Measurements from ENCODE around the gene OR51B5. TPM values are rescaled to one million over a fixed set of nuclear protein-coding genes. Genes with fewer than 3 reads are reported as not detected.

OR51B5 gene
- polyA plus RNA-seq, 3 donors = not detected

- peaks cover 0 to 5% (median 0%) of the 10 kb centered on the region in 7 donors for H3K9me3 Mint-ChIP-seq
- Histone ChIP-seq H3K4me3 (replicated peaks in 1 of 3; ENCODE audit: low read depth in 2 of 3, low read length in 3 of 3) (no peak overlapping the region), H4K20me1 (ENCODE audit: insufficient read depth, low read length) (no peaks in the 10 kb centered on the region), H3K27ac (ENCODE audit: low read depth in 1 of 2, low read length in 2 of 2) (no peak overlapping the region), H3K9ac (ENCODE audit: insufficient read depth, low read length, poor library complexity, severe bottlenecking) (no peak overlapping the region), H3K79me2 (ENCODE audit: insufficient read depth, low read length) (no peaks in the 10 kb centered on the region), H3K27me3 (ENCODE audit: control insufficient read depth in 2 of 2, insufficient read depth in 2 of 2, low read length in 2 of 2) (no peaks in the 10 kb centered on the region), H3K4me2 (replicated peaks; ENCODE audit: extremely low read depth, low read length, poor library complexity, severe bottlenecking) (no peak overlapping the region), H3K9me3 (replicated peaks in 1 of 2; ENCODE audit: control insufficient read depth in 1 of 2, insufficient read depth in 1 of 2, low read length in 2 of 2) (no peaks in the 10 kb centered on the region), H3K36me3 (replicated peaks in 1 of 2; ENCODE audit: control insufficient read depth in 1 of 2, insufficient read depth in 2 of 2, low read length in 2 of 2) (no peaks in the 10 kb centered on the region), H2AFZ (ENCODE audit: insufficient read depth, low read depth, low read length, poor library complexity, severe bottlenecking) (no peak overlapping the region), H3K4me1 (ENCODE audit: control insufficient read depth in 1 of 2, insufficient read depth in 2 of 2, low read length in 2 of 2) (no peaks in the 10 kb centered on the region)
- DNase-seq = no peak
- H3K4me3 Mint-ChIP-seq = no peak overlapping the region
- H3K27ac Mint-ChIP-seq = no peak overlapping the region
- peaks cover 0 to 3% (median 2%) of the 10 kb centered on the region in 3 donors for H3K27me3 Mint-ChIP-seq (ENCODE audit: low read depth in 3 of 3)
- TF ChIP-seq CTCF (IDR thresholded peaks at IDR 0.05) = no peak
- no peaks in the 10 kb centered on the region for H3K36me3 Mint-ChIP-seq
- 93% methylated on average over 8 of the region's 8 CpGs for WGBS (ENCODE audit: insufficient coverage)
- intact Hi-C loops (cut with micrococcal nuclease) = no loop called here
- H3K4me1 Mint-ChIP-seq = no peaks in the 10 kb centered on the region
Measured at GRCh38 chr11:5293028-5293427, 50.3 kb downstream of the OR51B5 start.

Small RNA genes lying within 50 kb of the gene (small RNA-seq; reads per million reads assigned to genes)
- not detected for gene AC104389.3 (ENCODE audit: insufficient read length, low read depth)

Other genes starting within 250 kb of the OR51B5 start
- gene OR52A5, start 205.2 kb downstream of the OR51B5 start, polyA plus RNA-seq = not detected
- not detected for gene OR52A1, start 188.8 kb downstream of the OR51B5 start, polyA plus RNA-seq
- not detected for gene OR51V1, start 142.8 kb downstream of the OR51B5 start, polyA plus RNA-seq
- gene HBB, start 116.5 kb downstream of the OR51B5 start, polyA plus RNA-seq = 100 to 1,000 TPM in 2 of 3 donors, 1 to 10 TPM in 1; 3.0 to 298 (median 278) TPM
- not detected for gene HBD, start 109.0 kb downstream of the OR51B5 start, polyA plus RNA-seq
- not detected for gene HBG1, start 93.7 kb downstream of the OR51B5 start, polyA plus RNA-seq
- 1 to 10 TPM in 1 of 3 donors, not detected in 2; 5.1 TPM for gene HBG2, start 88.7 kb downstream of the OR51B5 start, polyA plus RNA-seq
- gene HBE1, start 73.6 kb downstream of the OR51B5 start, polyA plus RNA-seq = not detected
- not detected for gene OR51B4, start 41.6 kb downstream of the OR51B5 start, polyA plus RNA-seq
- gene OR51B2, start 19.2 kb downstream of the OR51B5 start, polyA plus RNA-seq = not detected
- not detected for gene OR51B6, start 8.0 kb upstream of the OR51B5 start, polyA plus RNA-seq
- not detected for gene OR51M1, start 40.3 kb upstream of the OR51B5 start, polyA plus RNA-seq
- not detected for gene OR51Q1, start 78.6 kb upstream of the OR51B5 start, polyA plus RNA-seq
- gene OR51I1, start 98.0 kb upstream of the OR51B5 start, polyA plus RNA-seq = not detected
- not detected for gene OR51I2, start 105.8 kb upstream of the OR51B5 start, polyA plus RNA-seq
- not detected for gene OR52D1, start 145.2 kb upstream of the OR51B5 start, polyA plus RNA-seq
- gene UBQLN3, start 166.4 kb upstream of the OR51B5 start, polyA plus RNA-seq = not detected
- gene UBQLNL, start 173.2 kb upstream of the OR51B5 start, polyA plus RNA-seq = under 1 TPM in 1 of 3 donors, not detected in 2; 0.33 TPM
- gene OR52H1, start 205.0 kb upstream of the OR51B5 start, polyA plus RNA-seq = not detected
- not detected for gene OR52B6, start 237.4 kb upstream of the OR51B5 start, polyA plus RNA-seq

Data from CD14-positive monocyte (primary cell).